ENCODE results near the gene CLEC3B.

The CLEC3B gene

DNA sequence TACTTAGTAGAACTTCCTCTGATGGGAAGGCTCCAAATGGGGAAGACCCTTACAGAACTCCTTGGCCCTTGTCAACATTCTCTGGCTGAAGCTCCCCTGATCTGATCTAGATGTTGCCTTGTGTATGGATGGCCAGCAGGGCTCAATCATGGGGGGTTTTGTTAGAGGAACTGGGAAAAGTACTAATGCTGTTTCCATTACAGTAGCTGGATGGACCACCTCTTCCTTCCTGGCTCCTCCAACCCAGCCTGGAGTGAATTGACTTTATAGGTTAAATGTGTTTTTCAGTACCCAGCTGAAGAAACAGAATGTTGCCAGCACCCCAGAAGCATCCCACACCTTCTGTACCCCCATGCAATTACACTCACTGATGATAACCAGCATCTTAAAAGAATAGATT lies 22.7 kb upstream of the CLEC3B start:
- no peak for DNase-seq (ENCODE audit: low read depth in 2 of 3, low spot score in 1 of 3)

GRCh38 chr3:45003859-45004258 lies 22.2 kb upstream of the CLEC3B start:
- DNase-seq (ENCODE audit: low read depth in 2 of 3, low spot score in 1 of 3), result no peak

- no peak for DNase-seq (ENCODE audit: low read depth in 2 of 3, low spot score in 1 of 3)
Observed at GRCh38 chr3:45007091-45007490, 19.0 kb upstream of the CLEC3B start.

DNA sequence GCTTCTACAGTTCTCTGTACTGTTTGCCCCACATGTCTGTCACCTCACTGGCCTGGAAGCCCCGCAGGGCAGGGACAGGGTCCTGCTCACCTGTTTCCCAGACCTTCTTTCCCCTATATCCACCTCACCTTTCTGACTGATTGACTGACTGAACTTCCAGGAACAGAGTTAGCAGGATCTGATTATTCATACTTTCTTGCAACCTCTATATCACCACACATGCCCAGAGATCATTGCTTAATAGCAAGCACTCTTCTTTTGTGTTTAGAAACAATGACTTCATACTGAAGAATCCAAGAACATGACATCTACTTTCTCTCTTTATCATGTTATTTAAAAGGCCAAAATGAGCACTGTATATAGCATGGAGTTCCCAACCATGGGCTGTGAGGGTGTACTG lies 18.0 kb upstream of the CLEC3B start:
- DNase-seq (ENCODE audit: low read depth in 2 of 3, low spot score in 1 of 3), result no peak

- DNase-seq (ENCODE audit: low read depth in 2 of 3, low spot score in 1 of 3), result no peak
Observed at GRCh38 chr3:45009868-45010267, 16.2 kb upstream of the CLEC3B start.

GRCh38 chr3:45010811-45011333 lies 15.2 kb upstream of the CLEC3B start:
- DNase-seq (ENCODE audit: low read depth in 2 of 3, low spot score in 1 of 3), result no peak

GRCh38 chr3:45011756-45012508 lies 14.2 kb upstream of the CLEC3B start:
- no peak for DNase-seq (ENCODE audit: low read depth in 2 of 3, low spot score in 1 of 3)

DNA sequence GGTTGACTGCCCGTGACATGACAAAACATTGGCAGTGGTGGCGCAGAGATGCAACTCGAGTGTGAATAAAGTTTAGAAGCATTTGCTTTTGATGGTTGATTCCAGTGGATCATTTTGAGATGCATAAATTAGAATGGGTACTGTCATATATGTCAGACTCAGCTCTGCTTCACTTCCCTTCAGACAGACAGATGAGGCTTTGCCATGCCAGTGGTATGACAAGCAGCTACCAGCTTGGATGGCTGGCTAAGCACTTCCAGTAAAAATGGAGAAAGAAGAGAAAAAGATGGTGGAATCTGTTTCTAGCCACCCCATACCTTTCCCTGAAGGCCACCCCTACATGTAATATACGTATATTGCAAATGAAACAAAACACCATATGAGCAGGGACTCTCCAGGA lies 13.5 kb upstream of the CLEC3B start:
- no peak for DNase-seq (ENCODE audit: low read depth in 2 of 3, low spot score in 1 of 3)

- DNase-seq (ENCODE audit: low read depth in 2 of 3, low spot score in 1 of 3), result no peak
Observed at GRCh38 chr3:45016916-45017315, 9.2 kb upstream of the CLEC3B start.

DNA sequence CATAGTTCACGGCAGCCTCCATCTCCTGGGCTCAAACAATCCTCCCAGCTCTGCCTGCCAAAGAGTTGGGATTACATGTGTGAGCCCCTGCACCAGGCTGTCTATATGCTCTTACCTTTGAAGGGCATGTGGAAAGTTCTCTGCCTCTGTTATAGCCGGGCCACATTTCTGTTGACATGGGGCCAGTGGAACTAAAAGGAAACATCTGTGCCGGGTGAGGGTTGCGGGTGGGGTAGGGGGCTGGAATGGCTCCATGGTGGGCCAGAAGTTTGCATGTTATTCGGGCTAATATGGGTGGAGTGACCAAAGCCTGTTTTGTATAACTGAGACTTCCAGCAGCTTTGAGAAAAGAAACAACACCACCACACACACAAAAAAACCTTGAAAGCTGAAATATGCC lies 8.3 kb upstream of the CLEC3B start:
- no peak for DNase-seq (ENCODE audit: low read depth in 2 of 3, low spot score in 1 of 3)

DNA sequence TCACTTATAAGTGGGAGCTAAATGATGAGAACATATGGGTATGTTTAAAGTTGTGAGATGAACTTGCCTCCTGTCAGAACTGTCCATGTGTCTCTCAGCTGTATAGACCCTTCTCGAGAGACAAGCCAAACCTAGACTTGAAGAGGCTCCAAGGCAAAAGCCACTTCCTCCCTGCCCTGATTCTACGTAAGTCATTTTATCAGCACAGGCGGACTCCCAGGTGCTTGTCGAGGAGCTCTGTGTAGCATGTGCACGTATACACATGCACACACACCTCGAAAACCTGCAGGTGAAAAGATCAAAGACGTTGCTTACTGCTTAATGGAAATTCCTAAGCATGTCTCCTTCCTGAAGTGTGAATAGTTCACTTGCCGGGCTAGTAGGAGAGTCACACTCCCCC lies 5.6 kb upstream of the CLEC3B start:
- no peak for DNase-seq (ENCODE audit: low read depth in 2 of 3, low spot score in 1 of 3)

DNA sequence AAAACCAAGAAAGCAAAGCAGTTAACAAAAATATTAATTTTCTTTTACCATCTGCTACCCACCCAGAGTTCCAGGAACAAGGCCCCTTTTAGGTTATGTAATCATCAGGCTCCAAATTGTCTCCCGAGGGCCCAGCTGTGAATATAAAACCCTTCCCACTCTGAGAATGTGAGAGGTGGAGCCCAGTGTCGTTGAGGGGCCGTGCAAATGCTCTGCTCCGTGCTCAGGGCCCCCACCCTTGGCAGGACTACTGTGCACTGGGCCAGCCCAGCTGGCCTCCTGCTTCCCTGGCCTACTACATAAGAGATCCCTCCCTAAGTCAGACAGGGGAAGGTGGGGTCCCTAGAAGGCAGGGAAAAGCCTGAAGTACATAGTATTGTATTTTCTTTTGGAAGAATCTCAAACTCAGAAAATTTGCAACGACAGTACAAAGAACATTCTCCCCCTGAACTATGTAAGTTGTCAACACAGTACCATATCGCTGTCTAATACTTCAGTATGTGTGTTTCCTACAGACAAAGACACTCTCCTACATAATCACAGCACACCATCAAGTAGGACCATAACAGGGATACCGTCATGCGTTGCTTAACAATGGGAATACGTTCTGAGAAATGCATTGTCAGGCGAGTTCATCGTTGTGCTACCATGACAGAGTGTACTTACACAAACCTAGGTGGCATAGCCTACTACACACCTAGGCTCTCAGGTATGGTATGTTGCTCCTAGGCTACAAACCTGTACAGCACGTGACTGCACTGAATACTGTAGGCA lies 4.4 kb upstream of the CLEC3B start:
- no peak for DNase-seq (ENCODE audit: low read depth in 2 of 3, low spot score in 1 of 3)

GRCh38 chr3:45023675-45024074 lies 2.4 kb upstream of the CLEC3B start:
- DNase-seq (ENCODE audit: low read depth in 2 of 3, low spot score in 1 of 3), result no peak

DNA sequence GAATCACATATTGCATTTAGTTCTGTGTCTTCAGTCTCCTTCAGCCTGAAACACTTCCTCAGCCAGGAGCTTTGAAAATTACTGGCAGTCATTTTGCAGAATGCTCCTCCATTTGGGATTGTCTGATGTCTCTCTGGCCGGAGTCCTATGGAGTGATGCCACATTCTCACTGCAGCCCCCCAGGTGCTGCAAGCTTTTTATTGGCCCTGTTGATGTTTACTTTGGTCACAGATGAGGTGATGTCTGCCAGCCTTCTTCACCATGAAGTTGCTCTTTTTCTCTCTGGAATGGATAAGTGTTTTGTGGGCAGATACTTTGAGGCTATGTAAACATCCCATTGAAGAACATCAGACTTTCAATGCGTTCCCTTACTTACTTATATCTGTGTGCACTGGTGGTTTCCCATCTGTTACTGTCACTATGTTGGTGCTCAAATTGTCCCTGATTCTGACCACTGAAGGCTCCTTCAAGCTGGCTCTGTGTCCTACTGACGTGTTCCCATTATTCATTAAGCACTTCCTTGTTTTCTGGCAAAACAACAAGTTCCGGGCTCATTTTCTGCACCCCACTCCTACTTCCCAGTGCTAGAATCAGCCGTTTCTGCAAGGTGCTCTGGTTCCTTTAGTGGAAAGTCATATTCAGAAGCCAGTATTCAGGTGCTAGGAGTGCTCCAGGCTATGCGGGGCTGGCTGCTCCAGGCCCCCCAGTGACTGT lies 1.4 kb upstream of the CLEC3B start:
- DNase-seq (ENCODE audit: low read depth in 2 of 3, low spot score in 1 of 3), result no peak

DNA sequence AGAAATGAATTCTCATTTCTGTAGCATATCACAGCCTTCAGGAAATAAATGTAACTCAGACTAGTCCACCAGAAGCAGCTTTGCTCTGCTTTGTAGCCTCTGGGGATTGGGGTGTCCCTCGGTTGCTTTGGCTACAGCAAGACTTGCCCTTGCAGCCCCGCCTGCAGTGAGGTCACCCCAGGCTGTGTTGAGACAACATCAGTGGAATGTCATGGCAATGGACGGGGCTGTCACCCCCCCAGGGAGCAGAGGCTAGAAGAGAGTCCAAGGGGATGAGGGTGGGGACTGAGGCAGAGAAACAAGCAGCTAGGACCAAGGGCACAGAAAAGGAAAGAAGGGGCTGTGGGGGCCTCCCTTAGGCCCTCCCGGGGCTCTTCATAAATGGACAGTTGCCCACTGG lies 854 bp downstream of the CLEC3B start:
- no peak for DNase-seq (ENCODE audit: low read depth in 2 of 3, low spot score in 1 of 3)

GRCh38 chr3:45027441-45027840 lies 1.3 kb downstream of the CLEC3B start:
- DNase-seq (ENCODE audit: low read depth in 2 of 3, low spot score in 1 of 3), result no peak

DNA sequence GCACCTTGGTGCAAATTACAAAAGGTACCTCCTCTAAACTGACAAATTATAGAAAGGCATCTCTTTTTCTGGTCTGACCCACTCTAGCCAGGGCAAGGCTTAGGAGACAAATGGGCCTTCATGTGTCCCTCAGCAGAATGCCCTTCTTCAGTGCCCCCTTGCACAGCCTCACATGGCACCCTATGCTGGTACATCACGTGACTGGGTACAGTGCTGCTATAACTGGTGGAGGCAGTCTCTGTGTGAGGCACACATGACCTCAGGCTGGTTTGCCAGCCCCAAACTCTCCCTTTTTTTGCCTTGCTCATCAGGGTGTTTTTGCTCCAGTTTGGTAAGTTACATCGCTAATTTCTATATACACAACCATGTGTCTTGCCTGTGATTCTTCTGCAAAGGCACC lies 3.1 kb downstream of the CLEC3B start:
- no peak for DNase-seq (ENCODE audit: low read depth in 2 of 3, low spot score in 1 of 3)

- no peak for DNase-seq (ENCODE audit: low read depth in 2 of 3, low spot score in 1 of 3)
Observed at GRCh38 chr3:45029661-45030060, 3.6 kb downstream of the CLEC3B start.

GRCh38 chr3:45031531-45031930 lies 5.4 kb downstream of the CLEC3B start:
- no peak for DNase-seq (ENCODE audit: low read depth in 2 of 3, low spot score in 1 of 3)

GRCh38 chr3:45032113-45032512 lies 6.0 kb downstream of the CLEC3B start:
- no peak for DNase-seq (ENCODE audit: low read depth in 2 of 3, low spot score in 1 of 3)

- no peak for DNase-seq (ENCODE audit: low read depth in 2 of 3, low spot score in 1 of 3)
Observed at GRCh38 chr3:45033791-45034190, 7.7 kb downstream of the CLEC3B start.

All from stimulated activated CD4-positive, alpha-beta T cell treated with anti-CD3 and anti-CD28 coated beads, Interleukin-12 subunit alpha, Interleukin-12 subunit beta, amount 100 ng/mL, for 48 hours (primary cell).